Measurements from ENCODE around the gene PTPN11. TPM values are rescaled to one million over a fixed set of nuclear protein-coding genes. Genes with fewer than 3 reads are reported as not detected.
"Not testable (repeated sequence)": the region's sequence is repeated elsewhere in the genome, so short reads cannot be mapped to it uniquely, and the experiment has no call there.

The PTPN11 gene
- total RNA-seq, 2 donors from 2014 or later: 61.0 to 61.3 TPM

GRCh38 chr12:112456029-112456428 is 37.3 kb downstream of the PTPN11 start:
- Histone ChIP-seq H3K4me3 (no peak overlapping the region), H3K9me3 (no peaks in the 10 kb centered on the region), H3K36me3 (no peaks in the 10 kb centered on the region), H3K4me1 (replicated peaks) (no peaks in the 10 kb centered on the region), H3K27me3 (replicated peaks; ENCODE audit: insufficient read depth) (no peaks in the 10 kb centered on the region), H3K27ac (no peak overlapping the region)
- WGBS: 91% methylated on average over 7 of the region's 7 CpGs
- TF ChIP-seq POLR2A (IDR thresholded peaks at IDR 0.05): no peak
- no peak for TF ChIP-seq POLR2AphosphoS5 (IDR thresholded peaks at IDR 0.05)
- no peak for DNase-seq (ENCODE audit: low spot score)
- intact Hi-C loops (cut with DNase I): no loop called here

- H3K27me3 ChIP-seq (replicated peaks; ENCODE audit: insufficient read depth); H3K9me3 ChIP-seq; H3K27ac ChIP-seq; DNase-seq (ENCODE audit: low spot score); intact Hi-C loops (cut with DNase I); H3K36me3 ChIP-seq; H3K4me3 ChIP-seq; H3K4me1 ChIP-seq (replicated peaks): not testable (repeated sequence)
- 100% methylated on average over 1 of the region's 1 CpG for WGBS
These were observed 38.4 kb downstream of the PTPN11 start for GRCh38 chr12:112457142-112457541.

GRCh38 chr12:112458330-112458729 is 39.6 kb downstream of the PTPN11 start:
- Histone ChIP-seq H3K9me3 (no peaks in the 10 kb centered on the region), H3K27me3 (replicated peaks; ENCODE audit: insufficient read depth) (no peaks in the 10 kb centered on the region), H3K4me1 (replicated peaks) (no peaks in the 10 kb centered on the region), H3K4me3 (no peak overlapping the region), H3K27ac (no peak overlapping the region), H3K36me3 (no peaks in the 10 kb centered on the region)
- 97% methylated on average over 4 of the region's 4 CpGs for WGBS
- intact Hi-C loops (cut with DNase I): no loop called here
- TF ChIP-seq POLR2AphosphoS5 (IDR thresholded peaks at IDR 0.05) (no peak), POLR2A (IDR thresholded peaks at IDR 0.05) (no peak)
- TF ChIP-seq, protein P1, sequence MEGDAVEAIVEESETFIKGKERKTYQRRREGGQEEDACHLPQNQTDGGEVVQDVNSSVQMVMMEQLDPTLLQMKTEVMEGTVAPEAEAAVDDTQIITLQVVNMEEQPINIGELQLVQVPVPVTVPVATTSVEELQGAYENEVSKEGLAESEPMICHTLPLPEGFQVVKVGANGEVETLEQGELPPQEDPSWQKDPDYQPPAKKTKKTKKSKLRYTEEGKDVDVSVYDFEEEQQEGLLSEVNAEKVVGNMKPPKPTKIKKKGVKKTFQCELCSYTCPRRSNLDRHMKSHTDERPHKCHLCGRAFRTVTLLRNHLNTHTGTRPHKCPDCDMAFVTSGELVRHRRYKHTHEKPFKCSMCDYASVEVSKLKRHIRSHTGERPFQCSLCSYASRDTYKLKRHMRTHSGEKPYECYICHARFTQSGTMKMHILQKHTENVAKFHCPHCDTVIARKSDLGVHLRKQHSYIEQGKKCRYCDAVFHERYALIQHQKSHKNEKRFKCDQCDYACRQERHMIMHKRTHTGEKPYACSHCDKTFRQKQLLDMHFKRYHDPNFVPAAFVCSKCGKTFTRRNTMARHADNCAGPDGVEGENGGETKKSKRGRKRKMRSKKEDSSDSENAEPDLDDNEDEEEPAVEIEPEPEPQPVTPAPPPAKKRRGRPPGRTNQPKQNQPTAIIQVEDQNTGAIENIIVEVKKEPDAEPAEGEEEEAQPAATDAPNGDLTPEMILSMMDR (IDR thresholded peaks at IDR 0.05): no peak
- DNase-seq (ENCODE audit: low spot score): no peak

DNA sequence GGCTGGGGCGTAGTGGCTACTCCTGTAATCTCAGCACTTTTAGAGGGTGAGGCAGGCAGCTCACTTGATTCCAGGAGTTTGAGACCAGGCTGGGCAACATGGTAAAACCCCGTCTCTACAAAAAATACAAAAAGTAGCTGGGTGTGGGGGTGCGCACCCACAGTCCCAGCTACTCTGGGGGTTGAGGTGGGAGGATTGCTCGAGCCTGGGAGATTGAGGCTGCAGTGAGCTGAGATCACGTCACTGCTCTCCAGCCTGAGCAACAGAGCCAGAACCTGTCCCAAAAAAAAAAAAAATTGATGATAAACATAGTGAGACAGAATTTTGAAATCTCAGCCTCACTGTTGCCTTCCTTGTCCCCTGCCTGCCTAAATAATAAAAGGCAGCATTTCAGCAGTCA is 40.0 kb downstream of the PTPN11 start:
- H3K4me3 ChIP-seq: no peak overlapping the region
- 93% methylated on average over 5 of the region's 5 CpGs for WGBS
- intact Hi-C loops (cut with DNase I): no loop called here

GRCh38 chr12:112463478-112463877 is 44.7 kb downstream of the PTPN11 start:
- no peaks in the 10 kb centered on the region for H3K36me3 ChIP-seq
- intact Hi-C loops (cut with DNase I): no loop called here
- no peak overlapping the region for H3K27ac ChIP-seq
- no peaks in the 10 kb centered on the region for H3K9me3 ChIP-seq
- no peak overlapping the region for H3K4me3 ChIP-seq
- no peaks in the 10 kb centered on the region for H3K27me3 ChIP-seq (replicated peaks; ENCODE audit: insufficient read depth)
- TF ChIP-seq, protein P1 (IDR thresholded peaks at IDR 0.05): no peak
- TF ChIP-seq POLR2AphosphoS5 (IDR thresholded peaks at IDR 0.05) (no peak), POLR2A (IDR thresholded peaks at IDR 0.05) (no peak)
- H3K4me1 ChIP-seq (replicated peaks): no peaks in the 10 kb centered on the region
- 68% methylated on average over 2 of the region's 2 CpGs for WGBS
- DNase-seq (ENCODE audit: low spot score): no peak

More for the DNA sequence above, 40.0 kb downstream of the PTPN11 start:
- H3K27ac ChIP-seq: no peak overlapping the region
- no peak for DNase-seq (ENCODE audit: low spot score)
- H3K27me3 ChIP-seq (replicated peaks; ENCODE audit: insufficient read depth): no peaks in the 10 kb centered on the region
- no peaks in the 10 kb centered on the region for H3K9me3 ChIP-seq
- TF ChIP-seq, protein P1 (IDR thresholded peaks at IDR 0.05): no peak
- TF ChIP-seq POLR2A (IDR thresholded peaks at IDR 0.05): no peak
- no peak for TF ChIP-seq POLR2AphosphoS5 (IDR thresholded peaks at IDR 0.05)
- no peaks in the 10 kb centered on the region for H3K36me3 ChIP-seq
- no peaks in the 10 kb centered on the region for H3K4me1 ChIP-seq (replicated peaks)

DNA sequence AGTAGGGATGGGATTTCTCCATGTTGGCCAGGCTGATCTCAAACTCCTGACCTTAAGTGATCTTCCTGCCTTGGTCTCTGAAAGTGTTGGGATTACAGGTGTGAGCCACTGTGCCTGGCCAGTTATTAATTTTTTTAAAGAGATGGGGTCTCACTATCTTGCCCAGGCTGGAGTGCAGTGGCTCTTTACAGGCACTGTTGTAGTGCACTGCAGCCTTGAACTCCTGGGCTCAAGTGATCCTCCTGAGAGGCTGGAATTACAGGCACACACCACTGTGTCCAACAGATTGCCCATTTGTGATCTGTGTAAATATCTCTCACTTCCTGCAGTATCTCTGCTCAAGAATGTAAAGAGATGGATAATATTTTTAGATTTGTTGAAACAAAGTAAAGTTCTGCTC is 45.9 kb downstream of the PTPN11 start:
- Histone ChIP-seq H3K4me1 (replicated peaks) (no peaks in the 10 kb centered on the region), H3K36me3 (no peaks in the 10 kb centered on the region), H3K27me3 (replicated peaks; ENCODE audit: insufficient read depth) (no peaks in the 10 kb centered on the region), H3K9me3 (no peaks in the 10 kb centered on the region), H3K4me3 (no peak overlapping the region), H3K27ac (no peak overlapping the region)
- no peak for DNase-seq (ENCODE audit: low spot score)
- intact Hi-C loops (cut with DNase I): no loop called here
- TF ChIP-seq POLR2A (IDR thresholded peaks at IDR 0.05): no peak
- TF ChIP-seq, protein P1 (IDR thresholded peaks at IDR 0.05): no peak
- TF ChIP-seq POLR2AphosphoS5 (IDR thresholded peaks at IDR 0.05): no peak

All from prostate gland (tissue), 2 donors.